ENCODE data around the gene CNGA2.

The CNGA2 gene

DNA sequence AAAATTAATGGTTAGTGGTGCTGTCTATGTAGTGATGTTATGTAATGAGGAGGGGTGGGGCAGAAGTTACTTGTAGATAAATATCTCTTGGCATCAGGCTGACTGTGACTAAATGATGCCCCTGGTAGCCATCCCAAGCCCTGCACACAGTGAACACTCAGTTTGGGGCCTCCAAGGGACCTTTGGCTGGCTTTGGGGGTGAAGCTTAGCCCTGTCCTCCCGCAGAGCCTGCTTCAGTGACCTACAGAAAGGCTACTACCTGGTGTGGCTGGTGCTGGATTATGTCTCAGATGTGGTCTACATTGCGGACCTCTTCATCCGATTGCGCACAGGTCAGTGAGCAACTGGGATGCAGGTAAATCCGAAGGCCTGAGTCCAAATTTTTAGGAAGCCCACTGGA is 7.8 kb downstream of the CNGA2 start:
- DNase-seq (ENCODE audit: low read depth) = no peak
- TF ChIP-seq, protein P1, sequence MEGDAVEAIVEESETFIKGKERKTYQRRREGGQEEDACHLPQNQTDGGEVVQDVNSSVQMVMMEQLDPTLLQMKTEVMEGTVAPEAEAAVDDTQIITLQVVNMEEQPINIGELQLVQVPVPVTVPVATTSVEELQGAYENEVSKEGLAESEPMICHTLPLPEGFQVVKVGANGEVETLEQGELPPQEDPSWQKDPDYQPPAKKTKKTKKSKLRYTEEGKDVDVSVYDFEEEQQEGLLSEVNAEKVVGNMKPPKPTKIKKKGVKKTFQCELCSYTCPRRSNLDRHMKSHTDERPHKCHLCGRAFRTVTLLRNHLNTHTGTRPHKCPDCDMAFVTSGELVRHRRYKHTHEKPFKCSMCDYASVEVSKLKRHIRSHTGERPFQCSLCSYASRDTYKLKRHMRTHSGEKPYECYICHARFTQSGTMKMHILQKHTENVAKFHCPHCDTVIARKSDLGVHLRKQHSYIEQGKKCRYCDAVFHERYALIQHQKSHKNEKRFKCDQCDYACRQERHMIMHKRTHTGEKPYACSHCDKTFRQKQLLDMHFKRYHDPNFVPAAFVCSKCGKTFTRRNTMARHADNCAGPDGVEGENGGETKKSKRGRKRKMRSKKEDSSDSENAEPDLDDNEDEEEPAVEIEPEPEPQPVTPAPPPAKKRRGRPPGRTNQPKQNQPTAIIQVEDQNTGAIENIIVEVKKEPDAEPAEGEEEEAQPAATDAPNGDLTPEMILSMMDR (IDR thresholded peaks at IDR 0.05; ENCODE audit: low read depth, low read length, missing control alignments) = no peak
- no peak overlapping the region for H3K4me3 ChIP-seq (ENCODE audit: low read depth, low read length)
- in situ Hi-C loops (cut with HindIII; ENCODE audit: low sequenced_read_pairs) = loop anchor here (25.0 kb wide), 1 partner anchor 895 kb away; the partner anchor contains the start of gene GABRQ

- in situ Hi-C loops (cut with HindIII; ENCODE audit: low sequenced_read_pairs) = loop anchor here (25.0 kb wide), 1 partner anchor 893 kb away; the partner anchor contains the start of gene GABRQ
These were observed 9.3 kb downstream of the CNGA2 start for GRCh38 chrX:151743651-151744470.

GRCh38 chrX:151745651-151746050 is 11.1 kb downstream of the CNGA2 start:
- TF ChIP-seq, protein P1 (IDR thresholded peaks at IDR 0.05; ENCODE audit: low read depth, low read length, missing control alignments) = no peak
- in situ Hi-C loops (cut with HindIII; ENCODE audit: low sequenced_read_pairs) = loop anchor here (25.0 kb wide), 1 partner anchor 892 kb away; the partner anchor contains the start of gene GABRQ
- no peak for DNase-seq (ENCODE audit: low read depth)
- H3K4me3 ChIP-seq (ENCODE audit: low read depth, low read length) = no peak overlapping the region

More at GRCh38 chrX:151743651-151744470, 9.3 kb downstream of the CNGA2 start:
- TF ChIP-seq, protein P1 (IDR thresholded peaks at IDR 0.05; ENCODE audit: low read depth, low read length, missing control alignments) = no peak
- no peak overlapping the region for H3K4me3 ChIP-seq (ENCODE audit: low read depth, low read length)
- DNase-seq (ENCODE audit: low read depth) = no peak

GRCh38 chrX:151746502-151746901 is 12.0 kb downstream of the CNGA2 start:
- DNase-seq (ENCODE audit: low read depth) = no peak
- H3K4me3 ChIP-seq (ENCODE audit: low read depth, low read length) = no peak overlapping the region
- in situ Hi-C loops (cut with HindIII; ENCODE audit: low sequenced_read_pairs) = loop anchor here (25.0 kb wide), 1 partner anchor 891 kb away; the partner anchor contains the start of gene GABRQ
- TF ChIP-seq, protein P1 (IDR thresholded peaks at IDR 0.05; ENCODE audit: low read depth, low read length, missing control alignments) = no peak

DNA sequence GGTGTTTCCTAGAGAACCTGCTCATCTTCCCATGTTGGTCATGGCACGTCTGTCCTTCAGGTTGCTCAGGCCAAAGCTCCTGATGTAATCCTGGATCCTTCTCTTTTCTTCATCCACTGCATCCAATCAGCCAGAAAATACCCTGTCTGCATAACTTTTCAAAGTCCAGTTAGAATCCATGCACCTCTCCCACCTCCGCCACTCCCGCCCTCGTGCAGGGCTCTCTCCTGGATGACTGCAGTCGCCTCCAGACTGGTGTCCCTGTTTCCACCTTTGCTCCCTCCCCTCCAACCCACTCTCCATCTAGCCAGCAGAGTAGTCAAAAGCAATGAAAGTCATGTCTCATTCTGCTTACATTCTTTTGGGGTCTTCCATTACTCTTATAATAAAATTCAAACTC is 16.0 kb downstream of the CNGA2 start:
- in situ Hi-C loops (cut with HindIII; ENCODE audit: low sequenced_read_pairs) = loop anchor here (25.0 kb wide), 1 partner anchor 1087 kb away; the partner anchor contains the start of genes CETN2 and NSDHL
- no peak overlapping the region for H3K4me3 ChIP-seq (ENCODE audit: low read depth, low read length)
- no peak for DNase-seq (ENCODE audit: low read depth)
- TF ChIP-seq, protein P1 (IDR thresholded peaks at IDR 0.05; ENCODE audit: low read depth, low read length, missing control alignments) = no peak

GRCh38 chrX:151752847-151753246 is 18.3 kb downstream of the CNGA2 start:
- H3K4me3 ChIP-seq (ENCODE audit: low read depth, low read length) = no peak overlapping the region
- DNase-seq (ENCODE audit: low read depth) = no peak
- in situ Hi-C loops (cut with HindIII; ENCODE audit: low sequenced_read_pairs) = loop anchor here (25.0 kb wide), 1 partner anchor 1084 kb away; the partner anchor contains the start of genes CETN2 and NSDHL
- TF ChIP-seq, protein P1 (IDR thresholded peaks at IDR 0.05; ENCODE audit: low read depth, low read length, missing control alignments) = no peak

All from astrocyte of the cerebellum (primary cell).